ENCODE results near the gene GANAB. TPM values are rescaled to one million over a fixed set of nuclear protein-coding genes. Genes with fewer than 3 reads are reported as not detected.
A peak's percentile ranks its signal among the peaks of the same experiment; 100 is the strongest.

Gene GANAB
- total and polyA plus RNA-seq, 2 of the 13 experiments (the other 11 are each of a cell fraction or from before 2014, with no cell fraction given), result 99.5 to 234 TPM

DNA sequence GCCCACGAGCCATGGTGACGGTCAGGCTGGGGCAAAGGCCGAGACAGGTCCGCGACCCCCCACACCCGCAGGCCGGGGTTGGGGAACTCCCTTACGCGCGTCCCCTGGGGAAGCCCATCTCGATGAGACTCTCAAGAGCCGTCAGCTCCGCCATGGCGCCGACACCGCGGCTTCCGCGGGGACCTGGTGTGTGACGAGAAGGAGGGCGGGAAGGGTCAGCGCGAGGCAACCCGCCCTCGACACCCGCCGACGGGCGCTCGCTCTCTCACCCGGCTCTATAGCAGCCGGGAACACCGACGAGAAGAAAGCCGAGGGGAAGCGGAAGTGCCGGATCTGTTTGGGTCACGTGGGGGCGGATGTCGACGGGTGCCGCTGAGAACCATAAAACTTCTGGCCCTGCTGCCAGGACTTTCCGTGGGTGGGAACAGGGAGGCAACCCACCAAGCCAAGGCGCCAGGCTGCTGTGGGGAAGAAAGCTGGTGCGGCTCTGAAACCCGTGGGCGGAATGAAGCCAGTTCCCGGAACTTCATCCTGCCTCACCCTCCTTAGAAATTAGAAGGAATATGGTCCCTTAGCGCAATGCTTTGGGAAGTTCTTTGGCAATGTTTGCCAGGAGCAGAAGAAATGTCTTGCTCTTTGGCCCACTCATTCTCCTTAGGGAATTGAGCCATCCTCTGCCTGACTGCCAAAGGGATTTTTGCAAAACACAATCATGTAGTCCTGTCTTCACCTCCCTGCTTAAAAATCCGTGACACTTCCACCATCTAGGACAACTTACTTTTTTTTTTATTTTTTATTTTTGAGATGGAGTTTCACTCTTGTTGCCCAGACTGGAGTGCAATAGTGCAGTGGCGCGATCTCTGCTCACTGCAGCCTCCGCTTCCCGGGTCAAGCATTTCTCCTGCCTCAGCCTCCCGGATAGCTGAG, 32.6 kb upstream of the GANAB start, which contains the start of gene UBXN1 (continued):
- TF ChIP-seq PHF8 (CRISPR knock-in tag; IDR thresholded peaks at IDR 0.05), result peak; percentile 92
- no peak for TF ChIP-seq PHB2 (IDR thresholded peaks at IDR 0.05; ENCODE audit: partially characterized antibody)
- TF ChIP-seq, protein P1, sequence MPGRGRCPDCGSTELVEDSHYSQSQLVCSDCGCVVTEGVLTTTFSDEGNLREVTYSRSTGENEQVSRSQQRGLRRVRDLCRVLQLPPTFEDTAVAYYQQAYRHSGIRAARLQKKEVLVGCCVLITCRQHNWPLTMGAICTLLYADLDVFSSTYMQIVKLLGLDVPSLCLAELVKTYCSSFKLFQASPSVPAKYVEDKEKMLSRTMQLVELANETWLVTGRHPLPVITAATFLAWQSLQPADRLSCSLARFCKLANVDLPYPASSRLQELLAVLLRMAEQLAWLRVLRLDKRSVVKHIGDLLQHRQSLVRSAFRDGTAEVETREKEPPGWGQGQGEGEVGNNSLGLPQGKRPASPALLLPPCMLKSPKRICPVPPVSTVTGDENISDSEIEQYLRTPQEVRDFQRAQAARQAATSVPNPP (CRISPR knock-in tag; IDR thresholded peaks at IDR 0.05), result 0 out of 2 replicates have a peak, but pooled peaks have one; percentile 71
- TF ChIP-seq GLI4 (CRISPR knock-in tag; IDR thresholded peaks at IDR 0.05; ENCODE audit: borderline replicate concordance), result no peak; the same call in 1 of the 2 replicates
- TF ChIP-seq, protein P2, sequence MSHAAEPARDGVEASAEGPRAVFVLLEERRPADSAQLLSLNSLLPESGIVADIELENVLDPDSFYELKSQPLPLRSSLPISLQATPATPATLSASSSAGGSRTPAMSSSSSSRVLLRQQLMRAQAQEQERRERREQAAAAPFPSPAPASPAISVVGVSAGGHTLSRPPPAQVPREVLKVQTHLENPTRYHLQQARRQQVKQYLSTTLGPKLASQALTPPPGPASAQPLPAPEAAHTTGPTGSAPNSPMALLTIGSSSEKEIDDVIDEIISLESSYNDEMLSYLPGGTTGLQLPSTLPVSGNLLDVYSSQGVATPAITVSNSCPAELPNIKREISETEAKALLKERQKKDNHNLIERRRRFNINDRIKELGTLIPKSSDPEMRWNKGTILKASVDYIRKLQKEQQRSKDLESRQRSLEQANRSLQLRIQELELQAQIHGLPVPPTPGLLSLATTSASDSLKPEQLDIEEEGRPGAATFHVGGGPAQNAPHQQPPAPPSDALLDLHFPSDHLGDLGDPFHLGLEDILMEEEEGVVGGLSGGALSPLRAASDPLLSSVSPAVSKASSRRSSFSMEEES (CRISPR knock-in tag; IDR thresholded peaks at IDR 0.05), result peak; percentile 87
- no peak for TF ChIP-seq JUN (CRISPR knock-in tag; IDR thresholded peaks at IDR 0.05)
- TF ChIP-seq, protein P3, sequence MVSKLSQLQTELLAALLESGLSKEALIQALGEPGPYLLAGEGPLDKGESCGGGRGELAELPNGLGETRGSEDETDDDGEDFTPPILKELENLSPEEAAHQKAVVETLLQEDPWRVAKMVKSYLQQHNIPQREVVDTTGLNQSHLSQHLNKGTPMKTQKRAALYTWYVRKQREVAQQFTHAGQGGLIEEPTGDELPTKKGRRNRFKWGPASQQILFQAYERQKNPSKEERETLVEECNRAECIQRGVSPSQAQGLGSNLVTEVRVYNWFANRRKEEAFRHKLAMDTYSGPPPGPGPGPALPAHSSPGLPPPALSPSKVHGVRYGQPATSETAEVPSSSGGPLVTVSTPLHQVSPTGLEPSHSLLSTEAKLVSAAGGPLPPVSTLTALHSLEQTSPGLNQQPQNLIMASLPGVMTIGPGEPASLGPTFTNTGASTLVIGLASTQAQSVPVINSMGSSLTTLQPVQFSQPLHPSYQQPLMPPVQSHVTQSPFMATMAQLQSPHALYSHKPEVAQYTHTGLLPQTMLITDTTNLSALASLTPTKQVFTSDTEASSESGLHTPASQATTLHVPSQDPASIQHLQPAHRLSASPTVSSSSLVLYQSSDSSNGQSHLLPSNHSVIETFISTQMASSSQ (IDR thresholded peaks at IDR 0.05; ENCODE audit: low read depth), result no peak
- TF ChIP-seq, protein P3 (CRISPR knock-in tag; IDR thresholded peaks at IDR 0.05; ENCODE audit: borderline replicate concordance), result no peak
- peak; percentile 96 for TF ChIP-seq KDM5A (IDR thresholded peaks at IDR 0.05; ENCODE audit: borderline replicate concordance, low read length)
- TF ChIP-seq SAP130 (CRISPR knock-in tag; IDR thresholded peaks at IDR 0.05; ENCODE audit: low read depth), result peak; percentile 96
- TF ChIP-seq, protein P4, sequence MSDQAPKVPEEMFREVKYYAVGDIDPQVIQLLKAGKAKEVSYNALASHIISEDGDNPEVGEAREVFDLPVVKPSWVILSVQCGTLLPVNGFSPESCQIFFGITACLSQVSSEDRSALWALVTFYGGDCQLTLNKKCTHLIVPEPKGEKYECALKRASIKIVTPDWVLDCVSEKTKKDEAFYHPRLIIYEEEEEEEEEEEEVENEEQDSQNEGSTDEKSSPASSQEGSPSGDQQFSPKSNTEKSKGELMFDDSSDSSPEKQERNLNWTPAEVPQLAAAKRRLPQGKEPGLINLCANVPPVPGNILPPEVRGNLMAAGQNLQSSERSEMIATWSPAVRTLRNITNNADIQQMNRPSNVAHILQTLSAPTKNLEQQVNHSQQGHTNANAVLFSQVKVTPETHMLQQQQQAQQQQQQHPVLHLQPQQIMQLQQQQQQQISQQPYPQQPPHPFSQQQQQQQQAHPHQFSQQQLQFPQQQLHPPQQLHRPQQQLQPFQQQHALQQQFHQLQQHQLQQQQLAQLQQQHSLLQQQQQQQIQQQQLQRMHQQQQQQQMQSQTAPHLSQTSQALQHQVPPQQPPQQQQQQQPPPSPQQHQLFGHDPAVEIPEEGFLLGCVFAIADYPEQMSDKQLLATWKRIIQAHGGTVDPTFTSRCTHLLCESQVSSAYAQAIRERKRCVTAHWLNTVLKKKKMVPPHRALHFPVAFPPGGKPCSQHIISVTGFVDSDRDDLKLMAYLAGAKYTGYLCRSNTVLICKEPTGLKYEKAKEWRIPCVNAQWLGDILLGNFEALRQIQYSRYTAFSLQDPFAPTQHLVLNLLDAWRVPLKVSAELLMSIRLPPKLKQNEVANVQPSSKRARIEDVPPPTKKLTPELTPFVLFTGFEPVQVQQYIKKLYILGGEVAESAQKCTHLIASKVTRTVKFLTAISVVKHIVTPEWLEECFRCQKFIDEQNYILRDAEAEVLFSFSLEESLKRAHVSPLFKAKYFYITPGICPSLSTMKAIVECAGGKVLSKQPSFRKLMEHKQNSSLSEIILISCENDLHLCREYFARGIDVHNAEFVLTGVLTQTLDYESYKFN (CRISPR knock-in tag; conservative IDR thresholded peaks at IDR 0.05), result 0 out of 2 replicates have a peak, but pooled peaks have one; percentile 22
- TF ChIP-seq ZNF468 (CRISPR knock-in tag; IDR thresholded peaks at IDR 0.05), result no peak
- TF ChIP-seq ZNF792 (CRISPR knock-in tag; IDR thresholded peaks at IDR 0.05), result 0 out of 2 replicates have a peak, but pooled peaks have one; percentile 47
- TF ChIP-seq, protein P5, sequence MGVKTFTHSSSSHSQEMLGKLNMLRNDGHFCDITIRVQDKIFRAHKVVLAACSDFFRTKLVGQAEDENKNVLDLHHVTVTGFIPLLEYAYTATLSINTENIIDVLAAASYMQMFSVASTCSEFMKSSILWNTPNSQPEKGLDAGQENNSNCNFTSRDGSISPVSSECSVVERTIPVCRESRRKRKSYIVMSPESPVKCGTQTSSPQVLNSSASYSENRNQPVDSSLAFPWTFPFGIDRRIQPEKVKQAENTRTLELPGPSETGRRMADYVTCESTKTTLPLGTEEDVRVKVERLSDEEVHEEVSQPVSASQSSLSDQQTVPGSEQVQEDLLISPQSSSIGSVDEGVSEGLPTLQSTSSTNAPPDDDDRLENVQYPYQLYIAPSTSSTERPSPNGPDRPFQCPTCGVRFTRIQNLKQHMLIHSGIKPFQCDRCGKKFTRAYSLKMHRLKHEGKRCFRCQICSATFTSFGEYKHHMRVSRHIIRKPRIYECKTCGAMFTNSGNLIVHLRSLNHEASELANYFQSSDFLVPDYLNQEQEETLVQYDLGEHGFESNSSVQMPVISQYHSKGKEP (CRISPR knock-in tag; IDR thresholded peaks at IDR 0.05), result no peak
